PFSK-1 (cell line): Measurements from ENCODE around the gene ABCA1.

Source experiments
- FOXP2 ChIP-seq: optimal IDR thresholded peaks from 2 replicates; pipeline ENCODE3; 2011; ENCODE audit warnings: borderline replicate concordance, control low read depth, inconsistent platforms; ENCODE audit not compliant: insufficient read depth; ENCODE audit errors: extremely low read length, extremely low read depth
- POLR2AphosphoS5 ChIP-seq: IDR thresholded peaks from 2 replicates; pipeline ENCODE4 v1.6.1; 2012; ENCODE audit warnings: low read depth, mild to moderate bottlenecking, control low read depth, low read length, moderate library complexity
- SIN3A ChIP-seq: IDR thresholded peaks from 2 replicates; pipeline ENCODE4 v1.6.1; 2012; ENCODE audit warnings: mild to moderate bottlenecking, low read length, moderate library complexity, borderline replicate concordance; ENCODE audit not compliant: insufficient read depth
- TAF1 ChIP-seq: IDR thresholded peaks from 2 replicates; pipeline ENCODE4 v1.6.1; 2012; ENCODE audit warnings: low read length, control low read depth, borderline replicate concordance; ENCODE audit not compliant: insufficient read depth
- TF ChIP-seq, protein P1 (sequence below), 2 experiments: IDR thresholded peaks; 2 replicates each; pipeline versions ENCODE4 v1.6.1 to v1.8.0; 2011 to 2012; ENCODE audit warnings: low read depth in 2 of 2, low read length in 2 of 2, control low read depth in 1 of 2, inconsistent platforms in 1 of 2, mild to moderate bottlenecking in 1 of 2, moderate library complexity in 1 of 2; ENCODE audit not compliant: insufficient read depth in 1 of 2

ABCA1 gene

DNA sequence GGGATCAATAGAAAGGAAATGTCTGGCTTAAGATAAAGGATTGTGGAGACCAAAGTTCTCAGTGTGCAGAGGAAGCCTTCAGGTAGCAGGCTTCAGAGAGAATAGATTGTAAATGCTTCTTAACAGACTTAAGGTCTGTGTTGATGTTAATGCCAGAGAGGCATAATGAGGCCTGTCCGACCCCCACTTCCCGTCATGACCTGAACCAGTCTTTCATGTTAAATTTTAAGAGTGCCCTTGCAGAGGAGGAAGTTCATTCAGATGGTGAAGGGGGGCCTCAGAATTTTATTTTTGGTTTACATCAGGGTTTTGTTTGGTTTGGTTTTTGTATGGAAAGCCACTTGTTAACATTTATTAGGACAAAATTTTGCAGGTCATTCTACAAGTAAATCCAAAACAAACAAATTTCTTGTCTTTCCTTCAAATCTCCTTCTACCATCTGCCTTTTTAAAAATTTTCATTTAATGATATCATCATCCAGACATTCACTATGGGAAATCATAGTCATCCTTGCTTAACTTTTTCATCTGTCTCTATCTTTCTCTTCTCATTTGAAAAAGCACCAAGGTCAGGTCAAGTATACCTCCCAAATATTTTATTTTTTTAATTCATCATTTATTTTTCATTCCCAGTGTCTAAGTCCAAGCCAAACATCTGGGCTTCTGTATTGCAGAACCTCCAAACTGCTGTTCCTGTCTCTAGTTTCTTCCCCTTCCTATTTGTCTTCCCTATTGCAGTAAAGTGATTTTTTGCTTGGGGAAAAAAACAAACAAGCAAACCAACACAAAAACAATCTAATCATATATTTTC lies 6.9 kb upstream of the ABCA1 start:
- TF ChIP-seq POLR2AphosphoS5 (no peak), FOXP2 (no peak), SIN3A (no peak), TAF1 (no peak)
- TF ChIP-seq, protein P1, sequence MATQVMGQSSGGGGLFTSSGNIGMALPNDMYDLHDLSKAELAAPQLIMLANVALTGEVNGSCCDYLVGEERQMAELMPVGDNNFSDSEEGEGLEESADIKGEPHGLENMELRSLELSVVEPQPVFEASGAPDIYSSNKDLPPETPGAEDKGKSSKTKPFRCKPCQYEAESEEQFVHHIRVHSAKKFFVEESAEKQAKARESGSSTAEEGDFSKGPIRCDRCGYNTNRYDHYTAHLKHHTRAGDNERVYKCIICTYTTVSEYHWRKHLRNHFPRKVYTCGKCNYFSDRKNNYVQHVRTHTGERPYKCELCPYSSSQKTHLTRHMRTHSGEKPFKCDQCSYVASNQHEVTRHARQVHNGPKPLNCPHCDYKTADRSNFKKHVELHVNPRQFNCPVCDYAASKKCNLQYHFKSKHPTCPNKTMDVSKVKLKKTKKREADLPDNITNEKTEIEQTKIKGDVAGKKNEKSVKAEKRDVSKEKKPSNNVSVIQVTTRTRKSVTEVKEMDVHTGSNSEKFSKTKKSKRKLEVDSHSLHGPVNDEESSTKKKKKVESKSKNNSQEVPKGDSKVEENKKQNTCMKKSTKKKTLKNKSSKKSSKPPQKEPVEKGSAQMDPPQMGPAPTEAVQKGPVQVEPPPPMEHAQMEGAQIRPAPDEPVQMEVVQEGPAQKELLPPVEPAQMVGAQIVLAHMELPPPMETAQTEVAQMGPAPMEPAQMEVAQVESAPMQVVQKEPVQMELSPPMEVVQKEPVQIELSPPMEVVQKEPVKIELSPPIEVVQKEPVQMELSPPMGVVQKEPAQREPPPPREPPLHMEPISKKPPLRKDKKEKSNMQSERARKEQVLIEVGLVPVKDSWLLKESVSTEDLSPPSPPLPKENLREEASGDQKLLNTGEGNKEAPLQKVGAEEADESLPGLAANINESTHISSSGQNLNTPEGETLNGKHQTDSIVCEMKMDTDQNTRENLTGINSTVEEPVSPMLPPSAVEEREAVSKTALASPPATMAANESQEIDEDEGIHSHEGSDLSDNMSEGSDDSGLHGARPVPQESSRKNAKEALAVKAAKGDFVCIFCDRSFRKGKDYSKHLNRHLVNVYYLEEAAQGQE (IDR thresholded peaks at IDR 0.05; ENCODE audit: insufficient read depth in 1 of 2, low read depth in 2 of 2, low read length in 2 of 2), result no peak

DNA sequence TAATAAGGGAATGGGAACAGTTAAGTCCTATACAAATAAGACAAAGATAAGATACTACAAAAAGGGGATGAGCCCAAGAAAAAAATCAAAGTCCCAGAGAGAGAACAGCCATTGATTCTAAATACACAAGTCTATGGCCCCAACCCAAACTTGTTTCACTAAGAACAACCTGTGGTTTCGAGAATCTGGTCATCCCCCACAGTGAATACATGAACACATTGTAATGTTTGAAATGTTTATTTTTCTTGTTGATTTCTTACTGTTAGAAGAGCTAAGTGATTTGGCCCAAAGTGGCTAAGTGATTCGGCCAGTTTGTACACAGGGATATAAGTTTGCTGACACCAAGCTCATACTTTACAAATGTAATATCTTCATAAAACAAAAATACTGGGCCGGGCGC lies 3.3 kb upstream of the ABCA1 start:
- no peak for TF ChIP-seq FOXP2
- no peak for TF ChIP-seq TAF1
- TF ChIP-seq, protein P1 (IDR thresholded peaks at IDR 0.05; ENCODE audit: insufficient read depth in 1 of 2, low read depth in 2 of 2, low read length in 2 of 2), result no peak
- TF ChIP-seq POLR2AphosphoS5, result no peak
- TF ChIP-seq SIN3A, result no peak

DNA sequence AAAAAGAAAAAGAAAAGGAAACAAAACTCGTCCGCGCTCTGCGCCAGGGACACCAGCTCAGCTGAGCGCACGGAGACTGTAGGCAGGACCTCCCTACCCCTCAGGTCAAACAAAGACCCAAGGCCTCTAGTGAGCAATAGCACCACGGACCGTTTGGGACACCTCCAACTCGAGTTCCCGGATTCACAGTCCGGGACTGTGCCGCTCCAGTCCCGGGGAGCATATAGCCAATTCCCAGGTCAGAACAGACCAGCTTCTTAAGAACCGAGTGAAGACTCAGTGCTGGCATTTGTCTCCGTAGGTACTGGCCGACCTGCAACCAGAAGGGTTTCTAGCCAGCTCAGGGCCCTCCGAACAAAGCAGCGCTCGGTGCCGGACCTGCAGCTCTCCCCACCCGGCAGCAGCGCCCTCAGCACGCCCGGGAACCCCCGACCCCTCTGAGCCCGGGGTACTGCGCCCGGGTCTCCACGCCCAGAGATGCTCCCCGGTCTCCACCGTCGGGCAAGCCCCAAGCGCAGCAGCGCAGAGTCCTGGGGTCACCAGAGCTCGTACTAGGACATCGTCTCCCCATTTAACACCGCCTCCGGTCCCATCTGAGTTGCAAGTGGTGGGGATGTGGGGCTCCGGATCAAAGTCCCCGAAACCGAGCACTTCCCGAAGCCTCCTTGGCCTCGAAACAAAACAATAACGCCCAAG lies 591 bp downstream of the ABCA1 start:
- TF ChIP-seq FOXP2 (no peak), POLR2AphosphoS5 (no peak), TAF1 (no peak), SIN3A (no peak)
- TF ChIP-seq, protein P1 (IDR thresholded peaks at IDR 0.05; ENCODE audit: insufficient read depth in 1 of 2, low read depth in 2 of 2, low read length in 2 of 2), result no peak

DNA sequence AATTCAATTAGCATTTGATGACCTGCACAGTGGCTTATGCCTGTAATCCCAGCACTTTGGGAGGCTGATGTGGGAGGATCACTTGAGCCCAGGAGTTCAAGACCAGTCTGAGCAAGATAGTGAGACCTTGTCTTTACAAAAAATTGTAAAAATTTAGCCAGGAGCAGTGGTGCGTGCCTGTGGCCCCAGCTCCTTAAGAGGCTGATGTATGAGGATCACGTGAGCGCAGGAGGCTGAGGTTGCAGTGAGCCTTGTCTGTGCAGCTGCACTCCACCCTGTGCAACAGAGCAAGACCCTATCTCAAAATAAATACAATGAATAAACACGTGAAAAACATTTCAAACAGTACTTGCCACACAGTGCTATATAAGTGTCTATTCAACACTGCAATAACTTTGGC lies 4.2 kb downstream of the ABCA1 start:
- TF ChIP-seq SIN3A (no peak), POLR2AphosphoS5 (no peak), FOXP2 (no peak), TAF1 (no peak)
- TF ChIP-seq, protein P1 (IDR thresholded peaks at IDR 0.05; ENCODE audit: insufficient read depth in 1 of 2, low read depth in 2 of 2, low read length in 2 of 2), result no peak
